Osteoblast (primary cell): ENCODE results near the gene POLR2I. TPM values are rescaled to one million over a fixed set of nuclear protein-coding genes. Genes with fewer than 3 reads are reported as not detected.

Experiments
- DNase-seq: peaks from one replicate; pipeline ENCODE4 v3.0.0; 2011; ENCODE audit warnings: low spot score, mixed read lengths; ENCODE audit not compliant: insufficient read length; ENCODE audit errors: missing footprints
- H2AFZ ChIP-seq: 2 replicates; pipeline ENCODE4 v1.6.0; 2011; ENCODE audit warnings: mild to moderate bottlenecking, low read length
- H3K27ac ChIP-seq: 2 replicates; pipeline ENCODE4 v1.5.1; 2011; ENCODE audit warnings: mild to moderate bottlenecking, low read depth, low read length, moderate library complexity
- H3K27me3 ChIP-seq: 2 replicates; pipeline ENCODE4 v1.6.0; 2012; ENCODE audit warnings: mild to moderate bottlenecking, control low read depth, inconsistent platforms, low read length, moderate library complexity; ENCODE audit not compliant: insufficient read depth
- H3K36me3 ChIP-seq: 2 replicates; pipeline ENCODE4 v1.5.1; 2011; ENCODE audit warnings: mild to moderate bottlenecking, low read length, control low read depth, moderate library complexity; ENCODE audit not compliant: insufficient read depth
- H3K4me1 ChIP-seq: 2 replicates; pipeline ENCODE4 v1.5.1; 2011; ENCODE audit warnings: mild to moderate bottlenecking, low read length, control low read depth, moderate library complexity; ENCODE audit not compliant: insufficient read depth
- H3K4me2 ChIP-seq: 2 replicates; pipeline ENCODE4 v1.6.0; 2011; ENCODE audit warnings: mild to moderate bottlenecking, low read length; ENCODE audit not compliant: insufficient read depth
- H3K4me3 ChIP-seq: fragments of 200-600 bp; sonication (generic); 3 replicates; pipeline ENCODE4 v1.5.1; 2012; ENCODE audit warnings: mild to moderate bottlenecking, low read length, inconsistent platforms; ENCODE audit not compliant: insufficient read depth
- H3K79me2 ChIP-seq: 2 replicates; pipeline ENCODE4 v1.6.0; 2012; ENCODE audit warnings: mild to moderate bottlenecking, low read length, control low read depth, inconsistent platforms; ENCODE audit not compliant: insufficient read depth
- H3K9me3 ChIP-seq: 2 replicates; pipeline ENCODE4 v1.5.1; 2011; ENCODE audit warnings: low read depth, low read length, control low read depth
- H4K20me1 ChIP-seq: 2 replicates; pipeline ENCODE4 v1.6.0; 2012; ENCODE audit warnings: mild to moderate bottlenecking, low read length, control low read depth; ENCODE audit not compliant: insufficient read depth
- total RNA-seq: library from RNA; depleted of rRNA; stranded (reverse); fragments of >200 nt; gene quantifications from 2 replicates; pipeline ENCODE4 v1.2.3, GENCODE V29; 2012
- TF ChIP-seq, protein P1 (sequence below): IDR thresholded peaks from 2 replicates; pipeline ENCODE4 v1.5.1; 2011; ENCODE audit warnings: mild to moderate bottlenecking, low read depth, low read length, moderate library complexity; ENCODE audit errors: extremely low read depth

The POLR2I gene
- total RNA-seq, 1 donor: 22.4 TPM

GRCh38 chr19:36149673-36150406, 35.2 kb upstream of the POLR2I start:
- peak; percentile 77 for DNase-seq
- no peak overlapping the region for H2AFZ ChIP-seq
- no peak overlapping the region for H3K27ac ChIP-seq
- no peak overlapping the region for H3K4me3 ChIP-seq
- H3K4me1 ChIP-seq: peaks cover 7% of the 10 kb centered on the region
- H3K79me2 ChIP-seq: peaks cover 13% of the 10 kb centered on the region
- H3K36me3 ChIP-seq: peaks cover 48% of the 10 kb centered on the region
- no peaks in the 10 kb centered on the region for H3K9me3 ChIP-seq
- H3K27me3 ChIP-seq: no peaks in the 10 kb centered on the region
- peaks cover 3% of the 10 kb centered on the region for H4K20me1 ChIP-seq
- no peak overlapping the region for H3K4me2 ChIP-seq
- TF ChIP-seq, protein P1, sequence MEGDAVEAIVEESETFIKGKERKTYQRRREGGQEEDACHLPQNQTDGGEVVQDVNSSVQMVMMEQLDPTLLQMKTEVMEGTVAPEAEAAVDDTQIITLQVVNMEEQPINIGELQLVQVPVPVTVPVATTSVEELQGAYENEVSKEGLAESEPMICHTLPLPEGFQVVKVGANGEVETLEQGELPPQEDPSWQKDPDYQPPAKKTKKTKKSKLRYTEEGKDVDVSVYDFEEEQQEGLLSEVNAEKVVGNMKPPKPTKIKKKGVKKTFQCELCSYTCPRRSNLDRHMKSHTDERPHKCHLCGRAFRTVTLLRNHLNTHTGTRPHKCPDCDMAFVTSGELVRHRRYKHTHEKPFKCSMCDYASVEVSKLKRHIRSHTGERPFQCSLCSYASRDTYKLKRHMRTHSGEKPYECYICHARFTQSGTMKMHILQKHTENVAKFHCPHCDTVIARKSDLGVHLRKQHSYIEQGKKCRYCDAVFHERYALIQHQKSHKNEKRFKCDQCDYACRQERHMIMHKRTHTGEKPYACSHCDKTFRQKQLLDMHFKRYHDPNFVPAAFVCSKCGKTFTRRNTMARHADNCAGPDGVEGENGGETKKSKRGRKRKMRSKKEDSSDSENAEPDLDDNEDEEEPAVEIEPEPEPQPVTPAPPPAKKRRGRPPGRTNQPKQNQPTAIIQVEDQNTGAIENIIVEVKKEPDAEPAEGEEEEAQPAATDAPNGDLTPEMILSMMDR: no peak

GRCh38 chr19:36144624-36145023, 29.9 kb upstream of the POLR2I start:
- no peak overlapping the region for H3K4me2 ChIP-seq
- peaks cover 8% of the 10 kb centered on the region for H3K4me1 ChIP-seq
- H3K27me3 ChIP-seq: no peaks in the 10 kb centered on the region
- H3K79me2 ChIP-seq: peaks cover 48% of the 10 kb centered on the region
- TF ChIP-seq, protein P1: no peak
- no peak overlapping the region for H3K27ac ChIP-seq
- peaks cover 64% of the 10 kb centered on the region for H3K36me3 ChIP-seq
- H3K9me3 ChIP-seq: no peaks in the 10 kb centered on the region
- no peak overlapping the region for H3K4me3 ChIP-seq
- H4K20me1 ChIP-seq: peaks cover 23% of the 10 kb centered on the region
- H2AFZ ChIP-seq: no peak overlapping the region
- no peak for DNase-seq

GRCh38 chr19:36142496-36142895, 27.8 kb upstream of the POLR2I start:
- Histone ChIP-seq H3K4me3 (no peak overlapping the region), H3K4me2 (no peak overlapping the region), H3K9me3 (no peaks in the 10 kb centered on the region), H3K27me3 (no peaks in the 10 kb centered on the region), H3K27ac (no peak overlapping the region), H3K79me2 (peaks cover 48% of the 10 kb centered on the region), H4K20me1 (peaks cover 23% of the 10 kb centered on the region), H3K4me1 (peaks cover 10% of the 10 kb centered on the region), H2AFZ (no peak overlapping the region), H3K36me3 (peaks cover 49% of the 10 kb centered on the region)
- DNase-seq: no peak
- TF ChIP-seq, protein P1: no peak

GRCh38 chr19:36142046-36142445, 27.4 kb upstream of the POLR2I start:
- Histone ChIP-seq H3K79me2 (peaks cover 47% of the 10 kb centered on the region), H4K20me1 (peaks cover 23% of the 10 kb centered on the region), H3K4me3 (no peak overlapping the region), H3K4me1 (peaks cover 13% of the 10 kb centered on the region), H2AFZ (no peak overlapping the region), H3K27ac (no peak overlapping the region), H3K27me3 (no peaks in the 10 kb centered on the region), H3K9me3 (no peaks in the 10 kb centered on the region), H3K4me2 (peak overlapping the region; percentile 71), H3K36me3 (peaks cover 45% of the 10 kb centered on the region)
- DNase-seq: no peak
- TF ChIP-seq, protein P1: no peak
